GM15510 (cell line): ENCODE measurements around the gene KAT7.

Experiments
- POLR2A ChIP-seq: IDR thresholded peaks from 3 replicates; pipeline ENCODE4 v1.6.1; 2011; ENCODE audit warnings: borderline replicate concordance; ENCODE audit not compliant: insufficient read length; ENCODE audit errors: extremely low read depth

Gene KAT7

GRCh38 chr17:49779156-49779738 lies 9.2 kb upstream of the KAT7 start:
- TF ChIP-seq POLR2A = no peak

- no peak for TF ChIP-seq POLR2A
Observed at GRCh38 chr17:49779739-49780231, 8.7 kb upstream of the KAT7 start.

GRCh38 chr17:49783071-49783715 lies 5.3 kb upstream of the KAT7 start:
- no peak for TF ChIP-seq POLR2A

- TF ChIP-seq POLR2A = no peak
Observed at GRCh38 chr17:49783791-49784190, 4.7 kb upstream of the KAT7 start.

GRCh38 chr17:49784636-49785035 lies 3.8 kb upstream of the KAT7 start:
- TF ChIP-seq POLR2A = no peak

- TF ChIP-seq POLR2A = no peak
Observed at GRCh38 chr17:49787884-49788477, 500 bp upstream of the KAT7 start.

- TF ChIP-seq POLR2A = no peak
Observed at GRCh38 chr17:49789243-49789578, 730 bp downstream of the KAT7 start.

- no peak for TF ChIP-seq POLR2A
Observed at GRCh38 chr17:49793309-49793708, 4.8 kb downstream of the KAT7 start.

GRCh38 chr17:49795372-49795771 lies 6.9 kb downstream of the KAT7 start:
- no peak for TF ChIP-seq POLR2A

GRCh38 chr17:49798182-49798581 lies 9.7 kb downstream of the KAT7 start:
- TF ChIP-seq POLR2A = no peak

GRCh38 chr17:49798738-49799137 lies 10.3 kb downstream of the KAT7 start:
- no peak for TF ChIP-seq POLR2A

- TF ChIP-seq POLR2A = no peak
Observed at GRCh38 chr17:49809056-49809455, 20.6 kb downstream of the KAT7 start.

- no peak for TF ChIP-seq POLR2A
Observed at GRCh38 chr17:49814781-49815529, 26.5 kb downstream of the KAT7 start.

- TF ChIP-seq POLR2A = no peak
Observed at GRCh38 chr17:49815761-49816281, 27.3 kb downstream of the KAT7 start.

GRCh38 chr17:49817993-49818392 lies 29.5 kb downstream of the KAT7 start:
- TF ChIP-seq POLR2A = no peak
